SJCRH30 (cell line): ENCODE measurements around the gene IGF2BP3. TPM values are rescaled to one million over a fixed set of nuclear protein-coding genes. Genes with fewer than 3 reads are reported as not detected.
A peak's percentile ranks its signal among the peaks of the same experiment; 100 is the strongest.

ENCODE experiments used
- DNase-seq, 2 experiments: peaks; one replicate each; pipeline ENCODE4 v3.0.0-alpha.2; 2015 to 2020
- H3K27ac ChIP-seq: fragments of 250-450 bp; sonication (Bioruptor Pico); 2 replicates; pipeline ENCODE4 v1.5.1; 2020; ENCODE audit warnings: mild to moderate bottlenecking, moderate library complexity
- H3K27me3 ChIP-seq: fragments of 250-450 bp; sonication (Bioruptor Pico); 2 replicates; pipeline ENCODE4 v1.5.1; 2020; ENCODE audit warnings: mild to moderate bottlenecking, moderate library complexity
- H3K36me3 ChIP-seq: fragments of 250-450 bp; sonication (Bioruptor Pico); 2 replicates; pipeline ENCODE4 v1.5.1; 2020; ENCODE audit warnings: mild to moderate bottlenecking, moderate library complexity
- H3K4me1 ChIP-seq: fragments of 250-450 bp; sonication (Bioruptor Pico); 2 replicates; pipeline ENCODE4 v1.5.1; 2020; ENCODE audit warnings: mild to moderate bottlenecking, moderate library complexity
- H3K4me3 ChIP-seq: fragments of 250-450 bp; sonication (Bioruptor Pico); 2 replicates; pipeline ENCODE4 v1.5.1; 2020; ENCODE audit warnings: mild to moderate bottlenecking, moderate library complexity
- H3K9me3 ChIP-seq: fragments of 250-450 bp; sonication (Bioruptor Pico); replicated peaks from 2 replicates; pipeline ENCODE4 v1.5.1; 2020; ENCODE audit warnings: mild to moderate bottlenecking, moderate library complexity
- total RNA-seq: library from RNA; depleted of rRNA; stranded (reverse); fragments of >200 nt; shearing (Covaris generic); gene quantifications from 2 replicates; pipeline ENCODE4 v1.2.3, GENCODE V29; 2014

IGF2BP3 gene
- total RNA-seq, 1 experiment from 2014 or later, result 105 TPM

GRCh38 chr7:23283086-23283485, 187.2 kb downstream of the IGF2BP3 start:
- no peak for DNase-seq
- Histone ChIP-seq H3K4me3 (no peak overlapping the region), H3K4me1 (peaks cover 16% of the 10 kb centered on the region), H3K27ac (no peak overlapping the region), H3K36me3 (no peaks in the 10 kb centered on the region), H3K27me3 (no peaks in the 10 kb centered on the region), H3K9me3 (no peaks in the 10 kb centered on the region)

- Histone ChIP-seq H3K27ac (no peak overlapping the region), H3K4me3 (no peak overlapping the region), H3K27me3 (no peaks in the 10 kb centered on the region), H3K36me3 (no peaks in the 10 kb centered on the region), H3K9me3 (no peaks in the 10 kb centered on the region), H3K4me1 (peaks cover 22% of the 10 kb centered on the region)
- no peak for DNase-seq
Measured at GRCh38 chr7:23279819-23280525, 190.3 kb downstream of the IGF2BP3 start.

- H3K4me1 ChIP-seq, result peaks cover 22% of the 10 kb centered on the region
- H3K27ac ChIP-seq, result no peak overlapping the region
- no peak overlapping the region for H3K4me3 ChIP-seq
- no peaks in the 10 kb centered on the region for H3K9me3 ChIP-seq
- DNase-seq, result peak; percentile 62 to 90
- no peaks in the 10 kb centered on the region for H3K27me3 ChIP-seq
- no peaks in the 10 kb centered on the region for H3K36me3 ChIP-seq
Measured at GRCh38 chr7:23277359-23277989, 192.8 kb downstream of the IGF2BP3 start.

GRCh38 chr7:23276947-23277346, 193.3 kb downstream of the IGF2BP3 start:
- Histone ChIP-seq H3K4me1 (peaks cover 22% of the 10 kb centered on the region), H3K27me3 (no peaks in the 10 kb centered on the region), H3K36me3 (no peaks in the 10 kb centered on the region), H3K4me3 (no peak overlapping the region), H3K9me3 (no peaks in the 10 kb centered on the region), H3K27ac (no peak overlapping the region)
- no peak for DNase-seq

- Histone ChIP-seq H3K4me3 (no peak overlapping the region), H3K27ac (peak overlapping the region; percentile 18), H3K9me3 (no peaks in the 10 kb centered on the region), H3K4me1 (peaks cover 21% of the 10 kb centered on the region), H3K27me3 (no peaks in the 10 kb centered on the region), H3K36me3 (no peaks in the 10 kb centered on the region)
- DNase-seq, result peak; percentile 67 to 84
Measured at GRCh38 chr7:23276376-23276775, 193.9 kb downstream of the IGF2BP3 start.

GRCh38 chr7:23275912-23276311, 194.4 kb downstream of the IGF2BP3 start:
- Histone ChIP-seq H3K36me3 (no peaks in the 10 kb centered on the region), H3K4me3 (no peak overlapping the region), H3K27ac (peak overlapping the region; percentile 18), H3K4me1 (peaks cover 20% of the 10 kb centered on the region), H3K9me3 (no peaks in the 10 kb centered on the region), H3K27me3 (no peaks in the 10 kb centered on the region)
- peak; percentile 84 to 95 for DNase-seq

GRCh38 chr7:23273141-23273599, 197.1 kb downstream of the IGF2BP3 start:
- 0 out of 2 replicates have a peak overlapping the region, but pooled peaks have one; percentile 3 for H3K4me3 ChIP-seq
- H3K36me3 ChIP-seq, result no peaks in the 10 kb centered on the region
- H3K4me1 ChIP-seq, result peaks cover 20% of the 10 kb centered on the region
- peak; percentile 91 to 95 for DNase-seq
- H3K27me3 ChIP-seq, result no peaks in the 10 kb centered on the region
- H3K27ac ChIP-seq, result no peak overlapping the region
- no peaks in the 10 kb centered on the region for H3K9me3 ChIP-seq

- no peaks in the 10 kb centered on the region for H3K36me3 ChIP-seq
- no peak overlapping the region for H3K4me3 ChIP-seq
- peaks cover 20% of the 10 kb centered on the region for H3K4me1 ChIP-seq
- H3K27ac ChIP-seq, result no peak overlapping the region
- DNase-seq, result no peak
- no peaks in the 10 kb centered on the region for H3K9me3 ChIP-seq
- no peaks in the 10 kb centered on the region; the same call in 1 of the 2 replicates for H3K27me3 ChIP-seq
Measured at GRCh38 chr7:23272275-23272674, 198.0 kb downstream of the IGF2BP3 start.

- Histone ChIP-seq H3K27me3 (peaks cover 3% of the 10 kb centered on the region; the same call in 1 of the 2 replicates), H3K9me3 (no peaks in the 10 kb centered on the region), H3K27ac (no peak overlapping the region), H3K4me1 (peaks cover 4% of the 10 kb centered on the region), H3K4me3 (no peak overlapping the region), H3K36me3 (no peaks in the 10 kb centered on the region)
- DNase-seq, result no peak
Measured at GRCh38 chr7:23268746-23269145, 201.5 kb downstream of the IGF2BP3 start.

GRCh38 chr7:23268167-23268566, 202.1 kb downstream of the IGF2BP3 start:
- no peaks in the 10 kb centered on the region for H3K36me3 ChIP-seq
- no peak overlapping the region for H3K27ac ChIP-seq
- DNase-seq, result no peak
- no peaks in the 10 kb centered on the region for H3K9me3 ChIP-seq
- no peak overlapping the region for H3K4me3 ChIP-seq
- H3K27me3 ChIP-seq, result peaks cover 3% of the 10 kb centered on the region; the same call in 1 of the 2 replicates
- no peaks in the 10 kb centered on the region for H3K4me1 ChIP-seq

- H3K27me3 ChIP-seq, result peaks cover 3% of the 10 kb centered on the region; the same call in 1 of the 2 replicates
- H3K9me3 ChIP-seq, result no peaks in the 10 kb centered on the region
- H3K4me3 ChIP-seq, result no peak overlapping the region
- DNase-seq, result no peak
- no peaks in the 10 kb centered on the region for H3K4me1 ChIP-seq
- H3K36me3 ChIP-seq, result no peaks in the 10 kb centered on the region
- no peak overlapping the region for H3K27ac ChIP-seq
Measured at GRCh38 chr7:23267357-23267756, 202.9 kb downstream of the IGF2BP3 start.

GRCh38 chr7:23266918-23267317, 203.4 kb downstream of the IGF2BP3 start:
- no peak overlapping the region for H3K27ac ChIP-seq
- no peak for DNase-seq

GRCh38 chr7:23264916-23265458, 205.3 kb downstream of the IGF2BP3 start:
- H3K4me1 ChIP-seq, result no peaks in the 10 kb centered on the region
- DNase-seq, result no peak
- no peaks in the 10 kb centered on the region for H3K9me3 ChIP-seq
- peaks cover 3% of the 10 kb centered on the region; the same call in 1 of the 2 replicates for H3K27me3 ChIP-seq
- H3K36me3 ChIP-seq, result no peaks in the 10 kb centered on the region
- no peak overlapping the region for H3K4me3 ChIP-seq
- no peak overlapping the region for H3K27ac ChIP-seq

More at GRCh38 chr7:23266918-23267317, 203.4 kb downstream of the IGF2BP3 start:
- Histone ChIP-seq H3K27me3 (peaks cover 3% of the 10 kb centered on the region; the same call in 1 of the 2 replicates), H3K9me3 (no peaks in the 10 kb centered on the region), H3K36me3 (no peaks in the 10 kb centered on the region), H3K4me3 (no peak overlapping the region), H3K4me1 (no peaks in the 10 kb centered on the region)

GRCh38 chr7:23261843-23262452, 208.3 kb downstream of the IGF2BP3 start:
- no peaks in the 10 kb centered on the region for H3K36me3 ChIP-seq
- H3K27ac ChIP-seq, result no peak overlapping the region
- DNase-seq, result peak; percentile 65 to 88
- H3K4me3 ChIP-seq, result no peak overlapping the region
- H3K4me1 ChIP-seq, result peaks cover 3% of the 10 kb centered on the region; the same call in 1 of the 2 replicates
- H3K9me3 ChIP-seq, result no peaks in the 10 kb centered on the region
- no peaks in the 10 kb centered on the region; the same call in 1 of the 2 replicates for H3K27me3 ChIP-seq

- DNase-seq, result no peak
- H3K9me3 ChIP-seq, result no peaks in the 10 kb centered on the region
- no peaks in the 10 kb centered on the region for H3K36me3 ChIP-seq
- H3K4me3 ChIP-seq, result no peak overlapping the region
- no peak overlapping the region for H3K27ac ChIP-seq
- no peaks in the 10 kb centered on the region; the same call in 1 of the 2 replicates for H3K27me3 ChIP-seq
- peaks cover 3% of the 10 kb centered on the region; the same call in 1 of the 2 replicates for H3K4me1 ChIP-seq
Measured at GRCh38 chr7:23260371-23260770, 209.9 kb downstream of the IGF2BP3 start.
